H1 (cell line): ENCODE measurements around the gene MNX1.

ENCODE experiments used
- CHD2 ChIP-seq: IDR thresholded peaks from 2 replicates; pipeline ENCODE4 v1.6.1; 2012; ENCODE audit warnings: low read length, improper control_type of control experiment
- EP300 ChIP-seq, 2 experiments: IDR thresholded peaks; 1 replicate in 1 of 2; 2 replicates in 1 of 2; pipeline ENCODE4 v1.6.1; 2011 to 2012; ENCODE audit warnings: low read depth in 2 of 2, low read length in 2 of 2, mild to moderate bottlenecking in 2 of 2, borderline replicate concordance in 1 of 2, inconsistent platforms in 1 of 2, moderate library complexity in 1 of 2
- EZH2 ChIP-seq: fragments of 200-600 bp; sonication (generic); IDR thresholded peaks from 2 replicates; pipeline ENCODE4 v1.7.1; 2012; ENCODE audit warnings: low read depth, mild to moderate bottlenecking, moderate library complexity, low read length, inconsistent platforms; ENCODE audit not compliant: severe bottlenecking
- POLR2A ChIP-seq, 2 experiments: IDR thresholded peaks; 1 replicate in 1 of 2; 2 replicates in 1 of 2; pipeline ENCODE4 v1.6.1; 2011; ENCODE audit warnings: low read depth in 2 of 2, low read length in 2 of 2, mild to moderate bottlenecking in 2 of 2; ENCODE audit errors: control extremely low read depth in 1 of 2
- RAD21 ChIP-seq, 2 experiments: IDR thresholded peaks in 1 of 2; conservative IDR thresholded peaks in 1 of 2; 2 replicates each; pipeline ENCODE4 v1.6.1; 2011; ENCODE audit warnings: low read depth in 2 of 2, low read length in 2 of 2, improper control_type of control experiment in 1 of 2, inconsistent platforms in 1 of 2, mild to moderate bottlenecking in 1 of 2, moderate library complexity in 1 of 2
- RFX5 ChIP-seq: IDR thresholded peaks from 2 replicates; pipeline ENCODE4 v1.6.1; 2011; ENCODE audit warnings: low read depth, low read length, improper control_type of control experiment, borderline replicate concordance

DNA sequence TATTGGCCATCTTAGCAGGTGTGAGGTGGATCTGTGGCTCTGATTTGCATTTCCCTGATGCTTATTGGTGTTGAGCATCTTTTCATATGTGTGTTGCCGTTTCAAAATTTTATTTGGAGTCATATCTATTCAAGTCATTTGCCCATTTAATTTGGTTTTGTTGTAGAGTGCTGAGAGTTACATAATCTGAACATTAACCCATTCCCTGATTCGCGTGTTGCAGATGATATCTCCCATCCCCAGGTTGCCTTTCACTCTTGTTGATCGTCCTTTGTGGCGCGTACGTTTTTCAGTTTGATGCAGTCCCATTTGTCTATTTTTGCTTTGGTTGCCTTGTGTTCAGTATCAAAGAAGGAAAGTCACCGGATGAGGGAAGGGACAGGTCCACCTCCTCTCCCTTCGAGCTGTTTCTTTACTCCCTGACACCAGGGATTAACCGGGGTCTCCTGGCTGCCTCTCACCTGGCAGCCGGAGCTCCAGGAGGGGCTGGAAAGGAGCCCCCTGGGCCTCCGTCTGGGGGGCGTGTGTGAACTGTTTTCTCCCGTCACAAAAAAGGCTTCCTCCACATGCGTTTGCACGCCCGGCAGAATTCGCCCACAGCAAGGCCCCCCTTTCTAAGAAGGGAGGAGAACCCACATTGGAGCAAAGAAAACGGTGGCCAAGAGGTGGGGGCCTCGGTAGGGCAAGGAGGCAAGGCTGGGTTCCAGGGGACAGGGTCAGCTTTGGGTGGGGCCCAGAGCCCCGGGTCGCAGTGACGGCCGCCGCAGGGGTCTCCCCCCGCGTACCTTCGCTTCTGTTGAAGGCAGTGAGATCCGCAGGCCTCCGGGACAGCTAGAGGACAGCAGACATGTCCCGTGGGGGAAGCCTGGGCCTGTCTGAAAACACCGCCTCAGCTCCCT lies 8.3 kb downstream of the MNX1 start:
- TF ChIP-seq RAD21 (IDR thresholded peaks at IDR 0.05 in 1 of 2, conservative IDR thresholded peaks at IDR 0.05 in 1 of 2; ENCODE audit: low read depth in 2 of 2, low read length in 2 of 2) (no peak), POLR2A (IDR thresholded peaks at IDR 0.05; ENCODE audit: control extremely low read depth in 1 of 2, low read depth in 2 of 2, low read length in 2 of 2) (no peak), RFX5 (no peak), CHD2 (no peak), EP300 (IDR thresholded peaks at IDR 0.05; ENCODE audit: borderline replicate concordance in 1 of 2, low read depth in 2 of 2, low read length in 2 of 2) (no peak), EZH2 (peak; percentile 85)
